SHP77 treated with DMSO at 0.1 percent for 48 hours (cell line): ENCODE data around the gene HSFX3.
"Not testable (repeated sequence)": the region's sequence is repeated elsewhere in the genome, so short reads cannot be mapped to it uniquely, and the experiment has no call there.

Experiments used
- DNase-seq: peaks from one replicate; lab custom pipeline; 2025; lab: John Stamatoyannopoulos, UW

HSFX3 gene

GRCh38 chrX:149517308-149517707 is 32.4 kb downstream of the HSFX3 start:
- no peak for DNase-seq

DNA sequence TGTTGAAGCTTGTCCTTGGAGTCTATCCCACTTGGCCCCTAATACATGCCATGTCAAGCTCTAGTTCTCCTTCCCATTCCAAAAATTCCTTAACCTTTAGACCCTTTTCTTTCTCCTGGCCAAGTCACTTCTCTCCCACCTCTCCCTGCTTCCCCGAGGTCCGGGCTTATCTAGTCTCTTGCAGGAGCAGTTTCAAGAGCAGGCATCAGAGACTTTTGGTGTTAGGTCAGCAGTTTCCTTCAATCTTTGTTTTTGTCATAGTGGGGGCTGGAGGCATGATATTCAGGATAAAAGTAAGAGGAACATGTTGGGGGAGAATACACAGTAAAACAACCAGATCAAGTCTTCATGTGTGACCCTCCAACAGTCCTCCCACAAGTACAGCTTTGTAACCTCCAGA is 33.1 kb downstream of the HSFX3 start:
- no peak for DNase-seq

- DNase-seq: no peak
Observed at GRCh38 chrX:149515954-149516602, 33.6 kb downstream of the HSFX3 start.

- no peak for DNase-seq
Observed at GRCh38 chrX:149513825-149514428, 35.8 kb downstream of the HSFX3 start.

DNA sequence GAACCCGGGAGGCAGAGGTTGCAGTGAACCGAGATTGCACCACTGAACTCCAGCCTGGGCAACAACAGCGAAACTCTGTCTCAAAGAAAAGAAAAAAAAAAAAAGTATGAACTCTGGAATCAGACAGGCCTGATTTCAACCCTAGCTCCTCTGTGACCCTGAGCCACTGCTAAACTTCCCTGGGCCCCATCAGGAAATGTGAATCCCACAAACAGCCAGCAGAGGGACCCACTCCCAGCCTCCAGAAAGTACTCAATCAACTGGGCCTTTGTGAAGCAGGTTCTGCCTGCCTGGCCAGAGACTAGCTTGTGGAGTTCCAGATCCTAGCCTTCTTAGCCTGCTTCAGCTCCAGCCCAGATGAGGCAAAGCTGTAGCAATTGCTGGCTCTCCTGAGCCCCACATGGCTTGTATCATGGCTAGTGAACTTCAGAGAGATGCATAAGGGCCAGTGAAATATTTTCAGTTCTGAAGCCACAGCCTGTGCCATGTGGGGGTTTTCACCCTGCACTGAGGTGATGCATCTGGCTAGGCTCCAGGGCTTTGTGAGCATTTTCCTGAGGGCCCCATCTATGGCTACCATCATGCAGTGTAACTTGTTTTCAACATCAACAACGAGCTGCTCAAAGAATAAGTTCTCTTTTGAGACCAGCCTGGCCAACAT is 37.4 kb downstream of the HSFX3 start:
- DNase-seq: peak; percentile 9

DNA sequence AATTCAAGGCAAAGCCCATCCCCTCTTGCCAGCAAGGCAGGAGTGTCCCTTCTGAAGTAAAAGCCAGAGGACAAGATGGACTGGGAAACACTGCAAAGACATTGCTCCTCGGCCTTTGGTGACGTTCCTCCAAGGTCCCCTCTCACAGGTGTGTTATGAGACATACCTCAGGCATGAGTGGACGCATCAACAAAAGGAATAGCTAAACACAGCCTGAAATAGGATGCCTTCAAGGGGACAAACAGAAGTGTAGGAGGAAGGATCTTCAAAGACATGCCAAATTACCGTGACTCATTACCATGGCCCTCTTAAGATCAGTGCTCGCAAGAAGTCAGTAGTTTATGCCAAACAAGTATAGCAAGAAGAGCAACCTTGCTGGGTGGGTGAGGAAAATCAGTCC is 38.6 kb downstream of the HSFX3 start:
- no peak for DNase-seq

DNA sequence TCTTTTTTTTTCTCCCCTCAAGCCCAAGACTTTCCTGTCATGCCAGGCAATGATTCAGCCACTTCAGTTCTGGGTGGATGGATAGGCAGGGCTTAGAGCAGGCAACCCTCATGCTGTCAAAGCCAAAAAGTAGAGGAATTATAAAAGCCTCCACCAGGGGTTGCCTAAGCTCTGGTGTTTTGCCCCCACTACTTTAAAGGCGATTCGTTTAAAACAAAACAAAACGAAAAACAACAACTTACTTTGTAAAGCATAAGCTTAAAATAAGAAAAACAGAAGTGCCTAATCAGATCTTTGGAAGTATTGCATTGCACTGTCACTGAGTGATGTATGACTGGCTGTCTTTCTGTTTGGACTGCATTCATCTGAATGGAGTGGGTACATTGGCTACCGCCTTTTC is 39.3 kb downstream of the HSFX3 start:
- no peak for DNase-seq

GRCh38 chrX:149508467-149508866 is 41.3 kb downstream of the HSFX3 start:
- no peak for DNase-seq

DNA sequence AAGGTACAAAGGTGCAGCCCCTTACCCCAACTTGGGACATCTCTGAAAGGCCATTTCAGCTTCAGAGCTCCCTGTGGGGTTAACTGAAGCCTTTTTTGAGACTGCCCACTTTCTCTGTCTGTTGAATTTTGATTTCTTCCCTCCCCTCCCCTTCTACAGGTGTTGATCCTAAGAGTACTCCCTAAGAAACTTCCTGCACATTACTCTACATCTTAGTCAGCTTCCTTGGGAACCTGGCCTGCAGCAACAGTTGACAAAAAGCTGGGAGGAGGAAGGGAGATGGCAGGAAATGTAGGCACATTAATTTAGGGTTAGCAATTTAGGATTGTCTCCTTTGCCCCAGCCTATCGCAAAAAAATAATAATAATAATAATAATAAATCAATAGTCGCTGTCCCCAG is 43.4 kb downstream of the HSFX3 start:
- no peak for DNase-seq

DNA sequence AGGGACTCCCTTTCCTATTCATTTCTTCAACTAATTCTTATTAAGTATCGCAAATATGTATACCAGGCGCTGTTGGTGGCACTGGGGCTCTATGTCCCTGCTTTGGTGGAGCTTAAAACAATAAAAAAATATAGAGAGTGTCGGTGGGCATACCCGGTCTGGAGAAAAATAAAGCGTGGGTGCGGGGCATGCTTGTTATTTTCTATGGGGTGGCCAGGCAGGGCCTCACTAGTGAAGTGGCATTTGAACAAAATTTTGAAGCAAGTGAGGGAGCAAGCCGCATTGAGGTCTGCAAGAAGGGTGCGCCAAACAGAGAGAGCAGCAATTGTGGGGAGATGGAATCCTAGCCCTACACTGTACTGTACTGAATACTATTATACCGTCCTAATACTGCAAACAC is 44.1 kb downstream of the HSFX3 start:
- DNase-seq: no peak

DNA sequence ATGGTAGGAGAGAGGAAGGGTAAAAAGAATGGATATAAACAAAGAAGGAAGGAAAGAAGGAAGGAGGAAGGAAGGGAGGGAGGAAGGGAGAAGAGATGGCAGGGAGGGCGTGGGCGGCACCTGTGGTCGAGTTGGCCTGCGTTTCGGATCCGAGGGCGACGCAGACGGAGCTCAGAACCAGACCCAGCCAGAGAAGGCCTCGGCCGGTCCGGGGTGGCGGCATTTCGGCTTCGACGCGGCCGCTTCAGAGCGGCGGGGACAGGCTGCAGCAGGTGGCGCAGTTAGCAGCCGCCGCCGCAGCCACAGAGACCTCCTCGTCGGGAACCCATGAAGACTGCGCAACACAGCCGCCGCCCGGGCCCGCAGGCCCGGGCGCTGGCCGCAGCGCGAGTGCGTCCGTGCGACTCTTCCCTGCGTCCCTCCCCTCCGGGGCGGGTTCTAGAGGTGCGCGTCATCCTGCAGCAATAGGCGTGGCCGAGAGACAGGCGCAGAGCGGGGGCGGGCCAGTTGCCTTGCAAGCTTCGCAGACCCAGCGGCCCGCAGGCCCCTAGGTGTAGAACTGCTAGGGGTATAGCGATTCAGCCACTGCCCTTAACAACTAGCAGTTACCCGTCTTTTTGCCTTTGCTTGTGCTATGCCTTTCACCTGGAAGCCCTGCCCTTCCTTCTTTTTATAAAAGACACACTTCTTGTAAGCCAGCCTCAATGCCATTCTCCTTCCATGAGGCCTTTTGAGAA is 44.6 kb downstream of the HSFX3 start, which contains the start of gene IDS:
TSS of gene IDS (minus strand) at position 392 of the 737 bp plus-strand sequence. CDS start at position 223, 169 bp downstream.
- DNase-seq: peak; percentile 57

DNA sequence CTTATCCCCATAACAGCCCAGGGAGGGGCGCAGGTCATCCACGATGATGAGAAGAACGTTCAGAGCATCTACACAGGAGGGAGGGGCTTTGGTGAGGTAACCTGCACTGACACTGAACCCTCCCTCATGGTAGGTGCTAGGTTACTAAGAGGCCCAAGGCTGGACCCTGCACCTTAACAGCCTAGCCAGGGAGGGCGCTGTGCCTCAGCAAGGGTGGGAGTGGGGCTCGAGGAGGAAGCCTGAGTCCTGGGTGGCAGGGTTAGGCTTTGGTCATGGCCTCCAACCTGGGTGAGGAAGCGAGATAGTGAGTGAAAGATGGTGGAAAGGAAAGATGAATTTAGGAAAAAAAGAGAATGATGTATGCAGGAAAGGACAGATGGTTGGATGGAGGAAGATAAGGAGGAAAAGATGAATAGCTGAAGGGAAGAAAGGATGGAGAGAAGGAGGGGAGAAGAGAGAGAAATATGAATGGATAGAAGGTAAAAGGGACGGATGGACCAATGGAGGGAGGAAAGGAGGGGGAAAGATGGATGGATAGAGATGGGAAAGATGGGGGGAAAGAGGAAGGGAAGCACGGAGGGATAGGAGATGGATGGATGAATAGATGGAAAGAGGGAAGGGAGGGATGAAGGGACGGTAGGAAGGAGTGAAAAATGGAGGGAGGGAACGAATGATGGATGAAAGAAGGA is 45.4 kb downstream of the HSFX3 start:
- no peak for DNase-seq

DNA sequence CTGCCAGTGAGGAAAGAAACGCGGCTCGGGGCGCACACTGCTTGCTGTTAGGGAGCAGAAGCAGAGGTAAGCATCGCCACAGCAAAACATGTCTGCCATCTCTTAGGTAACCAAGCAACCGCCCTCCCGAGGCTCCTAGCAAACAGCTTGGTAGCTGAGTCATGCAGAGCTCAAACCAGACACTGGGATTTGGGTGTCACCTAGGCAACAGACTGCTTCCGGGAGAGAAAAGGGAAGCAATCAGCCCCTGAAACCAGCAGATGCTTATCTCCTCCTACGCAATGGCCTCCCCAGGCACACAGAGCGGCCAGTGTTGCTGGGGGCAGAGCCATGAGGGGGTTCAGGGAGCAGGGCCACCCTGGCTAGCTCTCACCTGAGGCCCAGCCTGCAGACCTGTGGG is 46.3 kb downstream of the HSFX3 start:
- peak; percentile 15 for DNase-seq

- DNase-seq: not testable (repeated sequence)
Observed at GRCh38 chrX:149502923-149503322, 46.8 kb downstream of the HSFX3 start.

DNA sequence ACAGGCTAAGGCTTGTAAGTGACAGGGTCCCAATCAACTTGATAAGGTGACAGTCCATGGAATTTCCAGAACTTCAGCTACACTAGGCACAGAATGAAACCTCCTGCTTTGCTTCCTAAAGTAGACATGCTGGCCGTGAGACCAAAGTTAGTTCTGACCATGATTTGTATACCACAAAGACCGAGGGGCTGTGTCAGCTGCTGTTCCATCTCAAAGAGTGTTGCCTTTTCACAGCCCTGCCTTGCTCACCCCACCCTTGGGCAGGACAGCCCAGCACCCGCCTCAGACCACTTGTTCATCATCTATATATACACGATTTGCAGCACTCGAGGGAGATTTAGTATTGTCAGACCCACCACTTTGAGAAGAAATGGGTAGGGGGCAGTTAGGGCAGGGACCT is 50.0 kb downstream of the HSFX3 start:
- DNase-seq: no peak

DNA sequence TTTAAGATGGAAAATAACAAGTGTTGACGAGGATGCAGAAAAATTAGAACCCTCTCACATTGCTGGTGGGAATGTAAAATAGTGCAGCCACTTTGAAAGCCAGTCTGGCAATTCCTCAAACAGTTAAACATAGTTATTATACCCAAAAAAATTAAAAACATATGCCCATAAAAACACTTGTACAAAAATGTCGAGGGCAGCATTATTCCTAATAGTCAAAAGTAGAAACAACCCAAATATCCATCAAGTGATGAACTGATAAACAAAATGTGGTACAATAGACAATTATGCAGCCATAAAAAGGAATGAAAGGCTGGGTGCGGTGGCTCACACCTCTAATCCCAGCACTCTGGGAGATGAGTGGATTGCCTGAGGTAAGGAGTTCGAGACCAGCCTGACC is 51.0 kb downstream of the HSFX3 start:
- DNase-seq: no peak
